HEK293 (cell line): Measurements from ENCODE around the gene GMPPA.

Experiments used
- GFI1B ChIP-seq: fragments of 450-650 bp; formaldehyde crosslinking; IDR thresholded peaks from 2 replicates; pipeline ENCODE4 v1.5.1; 2016; ENCODE audit warnings: missing biosample characterization, missing genetic modification characterization
- ZFP41 ChIP-seq: fragments of 450-650 bp; formaldehyde crosslinking; IDR thresholded peaks from 2 replicates; pipeline ENCODE4 v1.5.1; 2016; ENCODE audit warnings: missing biosample characterization, missing genetic modification characterization, borderline replicate concordance
- ZNF174 ChIP-seq: fragments of 450-650 bp; formaldehyde crosslinking; IDR thresholded peaks from 2 replicates; pipeline ENCODE4 v1.5.0; 2017; ENCODE audit warnings: missing biosample characterization, mild to moderate bottlenecking, missing genetic modification characterization
- ZNF239 ChIP-seq: fragments of 450-650 bp; formaldehyde crosslinking; IDR thresholded peaks from 2 replicates; pipeline ENCODE4 v1.5.1; 2016; ENCODE audit warnings: missing biosample characterization, missing genetic modification characterization
- ZNF274 ChIP-seq, 2 experiments: fragments of 200-500 bp in 1 of 2; fragments of 450-650 bp in 1 of 2; sonication (Bioruptor generic) in 1 of 2; formaldehyde crosslinking in 1 of 2; IDR thresholded peaks; 2 replicates each; pipeline versions ENCODE4 v1.5.1 to v1.6.1; 2014 to 2016; ENCODE audit warnings: borderline replicate concordance in 1 of 2, inconsistent platforms in 1 of 2, low read length in 1 of 2, missing biosample characterization in 1 of 2, missing genetic modification characterization in 1 of 2
- ZNF324 ChIP-seq: fragments of 450-650 bp; formaldehyde crosslinking; IDR thresholded peaks from 2 replicates; pipeline ENCODE4 v1.5.1; 2016; ENCODE audit warnings: missing biosample characterization, missing genetic modification characterization
- ZNF561 ChIP-seq: fragments of 450-650 bp; IDR thresholded peaks from 2 replicates; pipeline ENCODE4 v1.5.1; 2018; ENCODE audit warnings: missing biosample characterization, missing genetic modification characterization, borderline replicate concordance
- ZNF596 ChIP-seq: fragments of 450-650 bp; IDR thresholded peaks from 2 replicates; pipeline ENCODE4 v1.5.0; 2018; ENCODE audit warnings: missing biosample characterization, mild to moderate bottlenecking, missing genetic modification characterization, moderate library complexity
- ZNF645 ChIP-seq: fragments of 450-650 bp; formaldehyde crosslinking; IDR thresholded peaks from 2 replicates; pipeline ENCODE4; 2016; ENCODE audit warnings: missing biosample characterization, missing genetic modification characterization
- TF ChIP-seq, protein P1 (sequence below): fragments of 450-650 bp; formaldehyde crosslinking; IDR thresholded peaks from 2 replicates; pipeline ENCODE4 v1.5.1; 2016; ENCODE audit warnings: missing biosample characterization, missing genetic modification characterization
- TF ChIP-seq, protein P2 (sequence below): fragments of 450-650 bp; formaldehyde crosslinking; IDR thresholded peaks from 2 replicates; pipeline ENCODE4 v1.5.1; 2016; ENCODE audit warnings: missing biosample characterization, missing genetic modification characterization, low read depth
- TF ChIP-seq, protein P3 (sequence below): fragments of 450-650 bp; formaldehyde crosslinking; IDR thresholded peaks from 2 replicates; pipeline ENCODE4 v1.5.1; 2016; ENCODE audit warnings: missing biosample characterization, missing genetic modification characterization

- TF ChIP-seq, protein P1, sequence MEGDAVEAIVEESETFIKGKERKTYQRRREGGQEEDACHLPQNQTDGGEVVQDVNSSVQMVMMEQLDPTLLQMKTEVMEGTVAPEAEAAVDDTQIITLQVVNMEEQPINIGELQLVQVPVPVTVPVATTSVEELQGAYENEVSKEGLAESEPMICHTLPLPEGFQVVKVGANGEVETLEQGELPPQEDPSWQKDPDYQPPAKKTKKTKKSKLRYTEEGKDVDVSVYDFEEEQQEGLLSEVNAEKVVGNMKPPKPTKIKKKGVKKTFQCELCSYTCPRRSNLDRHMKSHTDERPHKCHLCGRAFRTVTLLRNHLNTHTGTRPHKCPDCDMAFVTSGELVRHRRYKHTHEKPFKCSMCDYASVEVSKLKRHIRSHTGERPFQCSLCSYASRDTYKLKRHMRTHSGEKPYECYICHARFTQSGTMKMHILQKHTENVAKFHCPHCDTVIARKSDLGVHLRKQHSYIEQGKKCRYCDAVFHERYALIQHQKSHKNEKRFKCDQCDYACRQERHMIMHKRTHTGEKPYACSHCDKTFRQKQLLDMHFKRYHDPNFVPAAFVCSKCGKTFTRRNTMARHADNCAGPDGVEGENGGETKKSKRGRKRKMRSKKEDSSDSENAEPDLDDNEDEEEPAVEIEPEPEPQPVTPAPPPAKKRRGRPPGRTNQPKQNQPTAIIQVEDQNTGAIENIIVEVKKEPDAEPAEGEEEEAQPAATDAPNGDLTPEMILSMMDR, result no peak
- TF ChIP-seq ZNF239, result no peak
- no peak for TF ChIP-seq ZNF561
- no peak for TF ChIP-seq ZFP41 (tag by site-specific recombination)
- no peak for TF ChIP-seq ZNF274 (IDR thresholded peaks at IDR 0.05; ENCODE audit: low read length)
- TF ChIP-seq ZNF274 (tag by site-specific recombination; IDR thresholded peaks at IDR 0.05; ENCODE audit: borderline replicate concordance), result no peak
- TF ChIP-seq ZNF645 (tag by site-specific recombination), result no peak
- TF ChIP-seq ZNF596, result no peak
- TF ChIP-seq ZNF324 (tag by site-specific recombination), result no peak
- TF ChIP-seq ZNF174 (tag by site-specific recombination), result no peak
- TF ChIP-seq, protein P2, sequence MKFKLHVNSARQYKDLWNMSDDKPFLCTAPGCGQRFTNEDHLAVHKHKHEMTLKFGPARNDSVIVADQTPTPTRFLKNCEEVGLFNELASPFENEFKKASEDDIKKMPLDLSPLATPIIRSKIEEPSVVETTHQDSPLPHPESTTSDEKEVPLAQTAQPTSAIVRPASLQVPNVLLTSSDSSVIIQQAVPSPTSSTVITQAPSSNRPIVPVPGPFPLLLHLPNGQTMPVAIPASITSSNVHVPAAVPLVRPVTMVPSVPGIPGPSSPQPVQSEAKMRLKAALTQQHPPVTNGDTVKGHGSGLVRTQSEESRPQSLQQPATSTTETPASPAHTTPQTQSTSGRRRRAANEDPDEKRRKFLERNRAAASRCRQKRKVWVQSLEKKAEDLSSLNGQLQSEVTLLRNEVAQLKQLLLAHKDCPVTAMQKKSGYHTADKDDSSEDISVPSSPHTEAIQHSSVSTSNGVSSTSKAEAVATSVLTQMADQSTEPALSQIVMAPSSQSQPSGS (tag by site-specific recombination), result no peak
- TF ChIP-seq, protein P3, sequence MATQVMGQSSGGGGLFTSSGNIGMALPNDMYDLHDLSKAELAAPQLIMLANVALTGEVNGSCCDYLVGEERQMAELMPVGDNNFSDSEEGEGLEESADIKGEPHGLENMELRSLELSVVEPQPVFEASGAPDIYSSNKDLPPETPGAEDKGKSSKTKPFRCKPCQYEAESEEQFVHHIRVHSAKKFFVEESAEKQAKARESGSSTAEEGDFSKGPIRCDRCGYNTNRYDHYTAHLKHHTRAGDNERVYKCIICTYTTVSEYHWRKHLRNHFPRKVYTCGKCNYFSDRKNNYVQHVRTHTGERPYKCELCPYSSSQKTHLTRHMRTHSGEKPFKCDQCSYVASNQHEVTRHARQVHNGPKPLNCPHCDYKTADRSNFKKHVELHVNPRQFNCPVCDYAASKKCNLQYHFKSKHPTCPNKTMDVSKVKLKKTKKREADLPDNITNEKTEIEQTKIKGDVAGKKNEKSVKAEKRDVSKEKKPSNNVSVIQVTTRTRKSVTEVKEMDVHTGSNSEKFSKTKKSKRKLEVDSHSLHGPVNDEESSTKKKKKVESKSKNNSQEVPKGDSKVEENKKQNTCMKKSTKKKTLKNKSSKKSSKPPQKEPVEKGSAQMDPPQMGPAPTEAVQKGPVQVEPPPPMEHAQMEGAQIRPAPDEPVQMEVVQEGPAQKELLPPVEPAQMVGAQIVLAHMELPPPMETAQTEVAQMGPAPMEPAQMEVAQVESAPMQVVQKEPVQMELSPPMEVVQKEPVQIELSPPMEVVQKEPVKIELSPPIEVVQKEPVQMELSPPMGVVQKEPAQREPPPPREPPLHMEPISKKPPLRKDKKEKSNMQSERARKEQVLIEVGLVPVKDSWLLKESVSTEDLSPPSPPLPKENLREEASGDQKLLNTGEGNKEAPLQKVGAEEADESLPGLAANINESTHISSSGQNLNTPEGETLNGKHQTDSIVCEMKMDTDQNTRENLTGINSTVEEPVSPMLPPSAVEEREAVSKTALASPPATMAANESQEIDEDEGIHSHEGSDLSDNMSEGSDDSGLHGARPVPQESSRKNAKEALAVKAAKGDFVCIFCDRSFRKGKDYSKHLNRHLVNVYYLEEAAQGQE (tag by site-specific recombination), result no peak
- TF ChIP-seq GFI1B, result no peak
These were observed 5.6 kb upstream of the GMPPA start for GRCh38 chr2:219493086-219493485.
